NCI-H524 treated with DMSO at 0.1 percent for 48 hours (cell line): Measurements from ENCODE around the gene OTUB1.

Experiments used
- DNase-seq: peaks from one replicate; lab custom pipeline; 2025; lab: John Stamatoyannopoulos, UW

Gene OTUB1

DNA sequence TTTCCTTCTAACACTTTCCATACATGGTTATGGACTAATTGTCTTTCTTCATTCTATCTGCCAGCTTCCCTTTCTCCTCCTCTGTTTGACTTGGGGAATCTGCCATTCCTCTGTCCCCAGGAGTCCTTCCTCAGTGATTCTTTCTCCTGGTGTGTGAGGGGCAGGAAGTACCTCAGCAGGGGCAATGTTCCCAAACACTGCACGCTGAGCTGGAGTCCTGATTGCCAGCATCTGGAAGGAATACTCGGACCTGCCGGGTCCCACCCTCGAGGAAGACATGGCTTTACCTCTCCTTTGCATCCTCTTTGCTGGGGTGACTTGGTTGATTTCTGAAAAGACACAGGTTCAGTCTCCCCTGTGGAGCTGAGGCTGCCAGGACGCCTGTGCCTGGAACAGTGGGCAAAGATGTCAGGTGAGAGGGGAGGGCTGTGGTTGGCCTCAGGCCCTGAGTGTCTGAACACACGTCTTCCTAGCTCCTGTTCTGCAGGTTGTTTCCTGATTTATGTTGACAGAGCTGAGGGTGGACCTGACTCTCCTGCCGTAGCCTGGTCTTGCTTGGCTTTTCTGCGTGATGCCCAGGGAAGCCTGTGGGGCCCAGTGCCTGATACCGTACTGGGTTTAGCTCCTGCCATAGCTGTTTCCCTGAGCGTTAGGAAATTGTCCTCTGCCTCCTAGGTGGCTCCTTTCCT, 7.5 kb upstream of the OTUB1 start:
- no peak for DNase-seq

DNA sequence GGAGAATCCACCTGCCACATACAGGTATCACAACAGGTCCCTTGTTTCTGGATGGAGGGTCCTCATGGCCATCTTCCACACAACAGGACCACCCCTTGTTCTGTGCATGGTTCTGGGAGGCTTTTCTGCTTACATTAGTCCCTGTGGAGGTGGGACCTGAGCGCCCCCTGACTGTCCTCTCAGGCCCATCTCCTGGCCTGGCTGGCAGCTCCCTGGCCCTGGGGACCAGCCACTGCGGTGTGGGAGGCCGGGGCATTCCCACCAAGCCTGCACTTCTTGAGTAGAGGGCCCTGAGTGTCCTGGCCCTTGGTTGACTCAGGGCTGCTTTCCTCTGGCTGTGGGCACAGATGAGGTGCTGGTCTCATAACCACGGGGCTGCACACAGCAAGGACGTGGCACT, 6.8 kb upstream of the OTUB1 start:
- no peak for DNase-seq

DNA sequence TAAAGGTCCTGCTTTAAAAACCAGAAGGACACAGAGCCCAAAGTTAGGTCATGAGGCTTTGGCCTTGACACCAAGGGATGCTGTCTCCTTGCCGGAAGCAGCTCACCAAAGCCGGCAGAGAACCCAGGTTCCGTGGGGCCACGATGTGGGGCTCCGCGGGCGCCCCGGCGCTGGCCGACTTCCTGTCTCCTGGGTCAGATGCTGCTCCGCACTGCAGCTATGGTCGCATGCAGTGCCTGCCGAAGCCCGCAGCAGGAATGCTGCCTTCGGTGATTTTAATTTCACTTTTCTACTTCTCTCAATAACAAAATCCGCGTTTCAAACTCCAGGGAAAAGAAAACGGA, 454 bp upstream of the OTUB1 start:
- no peak for DNase-seq

DNA sequence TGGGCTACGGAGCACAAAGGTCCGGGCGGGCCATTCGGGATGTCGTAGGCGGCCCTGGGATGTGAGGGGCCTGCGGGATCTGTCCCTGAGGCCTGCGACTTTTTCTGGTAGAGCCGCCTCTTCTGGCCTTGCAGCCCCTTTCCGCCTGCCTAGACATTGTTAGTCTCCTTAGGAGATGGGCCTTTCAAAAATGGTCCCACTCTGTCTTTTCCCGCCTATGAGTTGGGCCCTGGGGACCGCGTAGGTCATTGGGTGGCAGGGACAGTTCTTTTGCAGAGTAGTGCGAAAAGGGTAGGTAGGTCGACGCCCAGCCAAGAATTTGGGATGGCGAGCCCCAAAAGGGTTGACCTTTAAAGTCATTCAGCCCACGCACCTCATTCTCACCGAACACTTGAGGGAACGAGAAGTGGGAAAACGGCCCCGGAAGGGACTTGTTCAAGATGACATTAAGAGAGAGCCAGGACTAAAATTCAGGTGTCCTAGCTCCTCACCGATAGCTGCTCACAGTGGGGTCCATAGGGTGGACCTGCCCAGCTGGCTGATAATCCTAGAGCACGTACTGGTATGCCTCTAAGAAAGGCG, 785 bp downstream of the OTUB1 start:
- no peak for DNase-seq

DNA sequence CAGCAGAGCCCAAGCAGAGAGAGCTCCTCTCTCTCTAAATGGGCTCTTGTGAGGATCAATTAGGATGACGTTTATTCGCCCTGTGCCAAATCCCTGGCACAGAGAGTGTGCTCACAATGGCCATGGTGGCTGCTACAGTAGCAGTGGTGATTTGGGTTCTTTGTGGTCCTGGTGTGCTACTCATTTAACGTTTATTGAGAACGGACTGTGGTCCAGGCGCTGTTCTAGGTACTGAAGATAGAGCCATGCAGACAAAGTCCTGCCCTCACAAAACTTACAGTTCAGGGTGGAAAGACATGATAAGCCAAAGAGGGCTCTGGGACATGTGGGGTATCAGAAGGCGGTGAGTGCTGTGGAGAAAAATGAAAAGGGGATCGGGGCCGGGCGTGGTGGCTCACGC, 5.3 kb downstream of the OTUB1 start:
- no peak for DNase-seq

DNA sequence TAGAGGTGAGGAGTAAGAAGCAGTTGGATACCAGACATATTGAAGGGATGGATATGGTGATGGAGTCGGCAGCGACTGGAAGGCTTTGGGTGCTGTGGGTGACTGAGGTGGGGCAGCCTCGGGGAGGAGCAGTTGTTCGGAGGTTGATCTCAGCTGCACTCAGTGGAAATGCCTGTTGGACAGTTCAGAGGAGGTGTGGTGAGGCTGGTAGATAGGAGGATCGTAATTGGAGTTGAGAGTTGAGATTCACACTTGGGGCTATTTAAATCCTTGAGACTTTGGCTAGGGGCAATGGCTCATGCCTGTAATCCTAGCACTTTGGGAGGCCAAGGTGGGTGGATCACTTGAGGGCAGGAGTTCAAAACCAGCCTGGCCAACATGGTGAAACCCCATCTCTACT, 6.9 kb downstream of the OTUB1 start:
- DNase-seq, result no peak

DNA sequence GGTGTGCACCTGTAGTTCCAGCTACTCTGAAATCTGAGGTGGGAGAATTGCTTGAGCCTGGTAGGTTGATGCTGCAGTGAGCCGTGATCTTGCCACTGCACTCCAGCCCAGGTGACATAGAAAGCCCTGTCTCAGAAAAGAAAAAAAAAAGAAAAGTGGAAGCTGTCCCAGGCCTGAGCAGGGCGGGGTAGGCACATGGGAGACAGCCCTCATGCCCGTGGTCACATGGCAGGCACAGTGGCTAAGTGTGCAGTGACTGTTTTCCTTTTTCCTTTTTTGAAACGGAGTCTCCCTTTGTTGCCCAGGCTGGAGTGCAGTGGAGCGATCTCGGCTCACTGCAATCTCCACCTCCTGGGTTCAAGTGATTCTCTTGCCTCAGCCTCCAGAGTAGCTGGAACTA, 7.8 kb downstream of the OTUB1 start:
- no peak for DNase-seq

DNA sequence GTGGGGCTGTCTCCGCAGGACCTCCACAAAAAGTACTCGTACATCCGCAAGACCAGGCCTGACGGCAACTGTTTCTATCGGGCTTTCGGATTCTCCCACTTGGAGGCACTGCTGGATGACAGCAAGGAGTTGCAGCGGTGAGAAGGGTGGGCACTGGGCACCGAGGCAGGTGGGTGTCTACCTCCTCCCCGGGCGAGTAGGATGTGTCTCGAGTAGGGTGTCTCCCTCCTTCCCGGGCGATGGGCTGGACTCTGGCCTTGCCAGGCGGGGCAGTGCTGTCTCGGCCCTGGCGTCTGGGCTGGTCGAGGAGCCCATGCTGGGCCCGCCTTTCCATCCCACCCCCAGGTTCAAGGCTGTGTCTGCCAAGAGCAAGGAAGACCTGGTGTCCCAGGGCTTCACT, 10.3 kb downstream of the OTUB1 start:
- no peak for DNase-seq

DNA sequence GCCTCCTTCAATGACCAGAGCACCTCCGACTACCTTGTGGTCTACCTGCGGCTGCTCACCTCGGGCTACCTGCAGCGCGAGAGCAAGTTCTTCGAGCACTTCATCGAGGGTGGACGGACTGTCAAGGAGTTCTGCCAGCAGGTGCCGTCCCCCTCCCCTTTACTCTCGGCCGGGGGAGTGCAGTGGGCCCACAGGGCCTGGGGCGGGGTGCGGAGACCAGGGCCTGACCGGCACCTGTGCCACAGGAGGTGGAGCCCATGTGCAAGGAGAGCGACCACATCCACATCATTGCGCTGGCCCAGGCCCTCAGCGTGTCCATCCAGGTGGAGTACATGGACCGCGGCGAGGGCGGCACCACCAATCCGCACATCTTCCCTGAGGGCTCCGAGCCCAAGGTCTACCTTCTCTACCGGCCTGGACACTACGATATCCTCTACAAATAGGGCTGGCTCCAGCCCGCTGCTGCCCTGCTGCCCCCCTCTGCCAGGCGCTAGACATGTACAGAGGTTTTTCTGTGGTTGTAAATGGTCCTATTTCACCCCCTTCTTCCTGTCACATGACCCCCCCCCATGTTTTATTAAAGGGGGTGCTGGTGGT, 11.0 kb downstream of the OTUB1 start:
- DNase-seq, result no peak

DNA sequence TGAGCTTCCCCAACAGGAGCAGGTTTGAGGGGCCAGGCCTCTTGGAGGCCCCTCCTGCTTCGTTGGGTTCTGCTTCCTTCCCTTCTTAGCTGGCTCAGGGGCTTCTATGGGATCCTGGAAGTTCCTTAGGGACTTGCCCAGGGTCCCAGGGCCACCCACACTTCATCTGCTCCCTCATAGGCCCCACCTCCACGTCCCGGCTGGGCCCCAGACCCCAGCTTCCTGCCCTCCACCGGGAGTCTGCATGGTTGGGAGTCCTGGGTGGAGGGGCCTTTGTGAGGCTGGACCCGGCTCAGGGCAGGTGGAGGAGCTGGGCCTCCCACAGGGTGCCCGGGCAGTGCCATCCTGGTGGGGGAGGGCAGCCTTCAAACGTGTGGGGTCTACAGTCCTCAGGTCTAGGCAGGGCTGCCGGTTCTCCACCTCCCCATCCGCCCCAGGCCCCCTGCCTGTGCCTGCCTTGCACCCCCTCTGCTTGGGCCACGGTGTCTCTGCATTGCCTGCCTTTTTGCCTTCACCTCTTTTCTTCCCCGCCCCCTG, 11.6 kb downstream of the OTUB1 start:
- DNase-seq, result no peak

DNA sequence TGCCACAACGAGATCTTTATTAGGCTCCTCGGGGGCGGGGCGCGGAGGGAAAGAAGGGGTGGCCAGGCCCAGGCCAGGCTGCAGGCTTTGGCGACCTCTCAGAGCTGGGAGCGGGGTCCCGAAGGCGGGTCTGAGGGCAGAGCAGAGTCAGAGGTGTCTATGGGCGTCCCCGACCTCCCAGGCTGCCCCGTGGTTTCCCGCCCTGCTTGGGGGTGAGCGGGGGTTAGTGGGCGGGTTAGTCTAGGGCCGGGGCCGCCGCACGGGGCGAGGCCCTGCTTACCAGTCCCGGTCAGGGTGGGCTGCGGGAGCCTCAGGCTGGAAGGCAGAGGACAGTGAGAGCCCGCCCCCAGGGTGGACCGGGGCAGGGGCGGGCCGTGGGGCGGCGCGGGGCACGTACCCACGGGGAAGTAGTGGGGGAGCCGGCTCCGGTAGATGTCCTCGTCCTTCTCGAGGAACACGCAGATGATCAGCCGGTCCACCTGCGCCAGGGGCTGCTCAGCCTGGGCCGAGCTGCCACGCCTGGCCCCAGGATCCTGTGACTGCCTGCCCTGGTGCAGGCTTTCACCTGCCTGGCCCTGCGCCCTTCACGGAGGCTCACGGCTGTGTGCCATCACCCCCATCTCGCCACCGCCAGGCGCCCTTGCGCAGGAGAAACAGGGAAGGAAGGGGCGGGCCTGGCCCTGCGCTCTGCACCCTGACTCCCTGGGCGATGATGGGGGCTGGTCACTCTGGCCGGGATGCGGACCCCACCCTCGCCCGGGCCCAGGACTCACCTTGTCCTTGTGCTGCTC, 12.5 kb downstream of the OTUB1 start:
- no peak for DNase-seq

DNA sequence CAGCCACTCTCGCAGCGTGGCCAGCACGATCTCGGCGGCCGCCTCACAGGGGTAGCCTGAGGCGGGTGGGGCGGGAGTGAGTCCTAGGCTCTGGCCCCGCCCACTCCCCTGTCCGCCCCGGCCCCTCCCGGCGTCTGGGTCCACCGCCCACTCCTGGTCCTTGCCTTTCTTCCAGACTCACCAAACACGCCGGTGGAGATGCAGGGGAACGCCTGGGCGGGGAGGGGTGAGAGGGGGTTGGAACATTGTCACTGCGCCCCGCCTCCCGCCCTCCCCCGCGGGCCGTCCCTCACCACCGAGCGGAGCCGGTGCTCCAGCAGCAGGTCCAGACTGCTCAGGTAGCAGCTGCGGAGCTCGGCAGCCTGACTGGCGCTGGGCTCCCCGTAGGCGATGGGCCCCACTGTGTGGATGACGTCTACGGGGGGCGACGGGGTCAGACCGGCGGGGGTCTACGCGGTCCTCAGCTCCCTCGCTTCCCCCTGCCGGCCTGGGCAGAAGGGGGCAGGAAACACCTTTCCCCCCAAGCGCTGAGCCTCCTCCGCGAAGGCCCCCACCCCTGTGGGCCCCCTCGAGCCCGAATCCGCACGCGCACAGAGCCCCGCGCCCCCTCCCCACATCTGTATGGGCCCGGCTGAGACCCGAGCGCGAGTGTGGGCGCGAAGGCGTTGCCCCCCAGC, 13.2 kb downstream of the OTUB1 start:
- no peak for DNase-seq

DNA sequence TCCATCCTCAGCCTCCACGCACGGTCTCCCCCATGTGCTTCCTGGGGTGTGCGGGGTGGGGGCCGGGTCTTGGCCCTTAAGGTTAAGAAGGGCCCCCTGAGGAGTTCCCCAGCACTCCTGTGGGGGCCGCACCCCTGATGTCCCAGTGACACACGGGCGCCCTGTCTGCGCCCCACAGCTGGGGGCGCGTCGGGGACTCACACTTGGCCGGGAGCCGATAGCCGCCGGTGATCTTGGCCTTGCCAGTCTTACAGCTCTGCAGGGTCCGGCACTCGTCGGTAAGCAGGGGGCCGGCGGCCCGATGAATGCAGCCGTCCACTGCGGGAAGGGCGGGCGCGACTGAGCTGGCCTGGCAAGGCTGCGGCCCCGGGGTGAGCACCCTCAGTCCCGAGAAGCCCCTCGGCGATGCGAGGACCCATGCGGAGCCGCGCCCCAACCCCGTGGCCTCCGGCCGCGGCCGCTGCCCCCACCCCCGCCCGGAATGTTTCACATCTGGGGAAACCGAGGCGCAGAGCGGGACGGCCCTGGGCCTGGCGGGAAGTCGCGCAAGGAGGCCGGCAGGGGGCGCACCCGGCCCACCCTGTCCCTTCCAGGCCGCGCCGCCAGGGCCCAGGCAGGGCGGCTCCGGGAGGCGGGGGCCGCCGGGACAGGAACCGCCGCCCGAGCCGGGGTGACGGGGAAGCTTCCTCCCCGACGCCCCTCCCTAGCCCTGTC, 13.9 kb downstream of the OTUB1 start:
- no peak for DNase-seq

DNA sequence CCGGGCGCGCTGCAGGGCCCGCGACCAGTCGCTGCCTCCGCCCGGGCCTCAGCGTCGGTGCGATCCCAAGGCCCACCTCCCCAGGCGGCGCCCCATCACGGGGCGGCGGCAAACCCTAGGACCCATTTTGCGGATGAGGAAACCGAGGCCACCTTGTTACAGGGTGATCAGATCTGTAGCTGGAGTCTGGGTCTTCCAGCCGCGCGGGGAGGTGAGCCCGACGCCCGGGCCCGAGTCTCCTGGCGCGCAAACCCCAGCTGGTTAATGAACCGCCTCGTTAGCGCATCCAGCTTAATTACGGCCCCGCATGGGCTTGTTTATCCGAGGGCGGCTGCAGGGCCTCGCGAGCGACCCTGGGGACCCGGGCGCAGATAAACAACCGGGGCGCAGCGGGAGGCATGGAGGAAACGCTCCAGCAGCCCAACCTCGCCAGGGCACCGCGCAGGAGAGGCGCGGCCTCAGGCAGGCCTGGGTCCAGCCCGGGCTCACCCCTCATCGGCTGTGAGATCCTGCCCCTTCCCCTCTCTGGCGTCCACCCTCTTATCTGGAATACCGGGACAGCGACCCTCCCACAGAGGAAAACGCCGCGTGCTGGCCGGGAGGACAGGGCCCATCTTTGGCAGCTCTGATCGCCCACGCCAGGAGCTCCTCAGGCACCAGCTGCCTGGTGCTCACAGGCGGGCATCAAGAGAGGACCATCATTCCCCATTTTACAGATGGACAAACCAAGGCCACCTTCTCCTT, 14.7 kb downstream of the OTUB1 start:
- no peak for DNase-seq

DNA sequence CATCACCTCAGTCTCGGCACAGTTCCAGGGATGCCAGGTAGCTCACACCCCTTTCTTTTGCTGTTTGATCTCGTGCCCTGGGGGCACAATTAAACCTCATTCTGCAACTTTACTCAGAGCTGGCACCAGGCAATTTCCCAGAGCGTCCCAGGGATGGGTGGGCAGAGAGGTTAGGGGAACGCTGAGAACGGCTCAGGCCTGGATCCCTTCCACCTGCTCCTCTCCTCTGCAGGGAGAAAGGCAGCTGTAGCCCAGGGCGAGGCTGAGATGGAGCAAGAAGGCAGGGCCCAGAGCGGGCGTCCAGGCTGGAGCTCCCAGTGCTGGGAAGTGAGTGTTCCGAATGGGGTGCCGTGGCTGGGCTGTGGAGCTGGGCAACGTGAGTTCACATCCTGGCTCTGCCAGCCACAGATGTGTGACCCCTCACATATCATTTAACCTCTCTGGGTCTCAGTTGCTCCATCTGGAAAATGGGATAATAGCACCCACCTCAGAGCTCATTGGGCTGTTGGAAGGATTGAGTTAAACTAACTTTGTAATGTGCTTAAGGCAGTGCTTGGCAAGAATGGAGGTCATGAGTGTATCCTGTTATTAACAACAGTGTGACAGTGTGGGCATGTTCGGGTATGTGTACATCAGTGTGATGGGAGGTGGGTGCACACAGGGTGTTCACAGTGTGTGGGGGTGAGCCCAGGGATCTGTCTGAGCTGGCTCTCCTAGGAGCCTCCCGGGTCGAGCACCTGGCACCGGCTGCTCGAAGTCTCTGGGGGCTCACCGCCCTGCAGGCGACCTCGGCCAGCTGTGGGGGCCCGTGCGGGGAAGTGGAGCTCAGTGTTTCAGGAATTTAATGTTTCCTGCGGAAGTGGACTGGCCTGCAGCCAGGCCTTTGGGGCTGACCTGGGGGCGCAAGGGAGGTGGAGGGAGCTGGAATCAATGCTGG, 15.5 kb downstream of the OTUB1 start:
- DNase-seq, result no peak

DNA sequence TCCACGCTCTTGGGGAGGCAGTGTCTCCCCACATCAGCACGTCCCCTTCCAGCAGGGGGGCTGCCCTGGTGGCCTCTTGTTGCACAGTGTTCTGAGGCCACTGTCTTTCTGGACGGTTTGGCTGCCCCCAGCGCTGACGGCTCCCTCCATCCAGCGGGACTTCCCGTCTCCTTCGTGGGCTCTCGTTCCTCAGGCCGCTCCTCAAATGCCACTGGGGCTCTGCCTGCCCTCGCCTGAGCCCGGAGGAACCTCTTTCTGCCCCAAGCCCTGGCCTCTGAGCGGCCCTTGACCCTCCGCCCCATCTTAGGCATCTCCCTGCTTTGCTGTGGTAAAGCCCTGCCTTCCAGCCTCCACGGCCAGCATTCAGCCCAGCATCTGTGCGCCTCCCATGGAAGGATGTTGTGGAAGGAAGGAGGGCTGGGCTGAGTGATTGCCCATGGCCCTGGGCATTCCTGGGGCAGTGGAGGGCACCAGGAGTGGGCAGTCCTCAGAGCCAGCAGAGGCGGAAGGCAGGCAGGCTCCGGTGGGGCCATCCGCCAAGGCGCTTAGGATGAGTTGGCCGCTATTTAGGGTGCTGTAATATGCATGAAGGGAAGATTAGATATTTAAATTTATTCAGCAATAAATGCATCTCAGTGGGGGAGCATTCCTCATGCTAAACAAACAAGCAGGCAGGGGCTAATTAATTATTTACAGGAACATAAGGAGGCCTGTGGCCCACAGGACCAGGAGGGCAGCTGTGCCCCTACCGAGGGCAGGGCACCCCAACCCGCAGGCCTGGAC, 17.8 kb downstream of the OTUB1 start:
- DNase-seq, result no peak

DNA sequence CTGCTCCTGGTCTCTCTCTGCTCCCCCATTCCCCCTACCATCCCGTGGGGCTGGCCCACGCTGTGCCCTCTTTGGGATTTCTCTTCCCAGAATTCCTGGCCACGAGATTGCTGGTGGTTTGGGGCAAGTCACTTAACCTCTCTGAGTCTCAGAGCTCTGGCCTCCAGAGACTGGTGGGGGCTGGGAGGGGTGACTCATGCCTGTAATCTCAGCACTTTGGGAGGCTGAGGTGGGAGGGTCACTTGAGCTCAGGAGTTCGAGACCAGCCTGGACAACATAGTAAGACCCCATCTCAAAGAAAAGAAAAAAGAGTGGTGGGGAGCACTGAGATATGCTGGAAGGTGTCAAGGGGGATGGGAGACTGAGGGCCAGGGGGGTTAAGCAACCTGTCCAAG, 18.3 kb downstream of the OTUB1 start:
- no peak for DNase-seq

DNA sequence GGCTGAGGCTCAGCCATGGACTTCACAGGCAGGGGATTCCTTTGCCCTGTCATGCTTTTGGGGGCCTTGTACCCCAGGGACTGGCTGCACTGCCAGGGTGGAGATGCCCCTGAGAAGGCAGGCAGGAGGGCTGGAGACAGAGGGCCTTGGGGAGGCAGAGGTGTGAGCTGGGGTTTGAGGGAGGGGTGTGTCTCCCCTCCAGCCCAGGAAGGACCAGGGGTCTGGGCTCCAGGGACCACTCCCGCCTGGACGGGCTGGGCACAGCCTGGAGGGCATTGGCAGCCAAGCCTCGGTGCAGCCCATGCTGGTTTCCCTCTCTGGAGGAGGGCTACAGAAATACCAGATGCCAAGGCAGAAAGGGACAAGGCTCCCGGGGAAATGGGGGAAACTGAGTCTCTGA, 19.5 kb downstream of the OTUB1 start:
- DNase-seq, result no peak

DNA sequence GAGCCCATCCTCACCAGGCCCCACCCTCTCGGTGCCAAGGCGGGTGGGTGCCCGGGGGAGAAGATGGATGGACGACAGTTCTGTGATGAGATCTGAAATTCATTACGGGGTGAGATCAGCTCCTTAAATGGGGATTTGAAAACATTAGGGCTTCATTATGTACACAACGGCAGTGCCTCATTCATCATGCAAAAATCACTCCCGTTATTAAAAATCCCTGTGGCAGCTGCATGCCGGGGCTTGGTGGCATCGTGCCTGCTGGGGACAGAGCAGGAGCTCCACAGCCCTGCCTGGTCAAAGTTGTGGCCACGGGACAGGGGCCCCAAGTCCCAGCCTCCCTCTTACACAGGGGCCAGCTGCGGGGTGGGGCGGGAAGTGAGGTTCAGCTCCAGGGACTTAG, 20.2 kb downstream of the OTUB1 start:
- DNase-seq, result no peak
